C1 segment of cervical spinal cord (tissue), 14 donors: ENCODE data around the gene CEACAM1.
A peak's percentile ranks its signal among the peaks of the same experiment; 100 is the strongest.
"Not testable (repeated sequence)": the region's sequence is repeated elsewhere in the genome, so short reads cannot be mapped to it uniquely, and the experiment has no call there.

ENCODE experiments used
- DNase-seq, 14 donors: peaks; one replicate each; lab custom pipeline; 2025; lab: John Stamatoyannopoulos, UW

The CEACAM1 gene

GRCh38 chr19:42549067-42549466 is 20.8 kb upstream of the CEACAM1 start:
- not testable (repeated sequence) for DNase-seq

GRCh38 chr19:42548552-42548951 is 20.3 kb upstream of the CEACAM1 start:
- no peak for DNase-seq

GRCh38 chr19:42547929-42548328 is 19.6 kb upstream of the CEACAM1 start:
- no peak for DNase-seq

- no peak for DNase-seq
These were observed 18.7 kb upstream of the CEACAM1 start for GRCh38 chr19:42546831-42547500.

GRCh38 chr19:42544146-42544545 is 15.9 kb upstream of the CEACAM1 start:
- no peak for DNase-seq

- no peak for DNase-seq
These were observed 14.5 kb upstream of the CEACAM1 start for GRCh38 chr19:42542791-42543190.

- DNase-seq = peak in 1 of 14 donors; percentile 13
These were observed 11.8 kb upstream of the CEACAM1 start for GRCh38 chr19:42540071-42540553.

GRCh38 chr19:42538841-42539709 is 10.8 kb upstream of the CEACAM1 start:
- DNase-seq = no peak

- DNase-seq = not testable (repeated sequence)
These were observed 7.0 kb upstream of the CEACAM1 start for GRCh38 chr19:42535276-42535675.

GRCh38 chr19:42534391-42534790 is 6.1 kb upstream of the CEACAM1 start:
- no peak for DNase-seq

GRCh38 chr19:42532891-42533290 is 4.6 kb upstream of the CEACAM1 start:
- DNase-seq = peak in 6 of 14 donors; percentile 16 to 58 (median 33)

- DNase-seq = no peak
These were observed 3.0 kb upstream of the CEACAM1 start for GRCh38 chr19:42531313-42531712.

- peak in 10 of 14 donors; percentile 11 to 69 (median 59) for DNase-seq
These were observed 1.0 kb upstream of the CEACAM1 start for GRCh38 chr19:42529248-42529764.

GRCh38 chr19:42524943-42525342 is 3.3 kb downstream of the CEACAM1 start:
- no peak for DNase-seq

- DNase-seq = no peak
These were observed 4.0 kb downstream of the CEACAM1 start for GRCh38 chr19:42524250-42524649.

GRCh38 chr19:42522262-42522661 is 6.0 kb downstream of the CEACAM1 start:
- not testable (repeated sequence) for DNase-seq

GRCh38 chr19:42521346-42522030 is 6.8 kb downstream of the CEACAM1 start:
- DNase-seq = no peak

- no peak for DNase-seq
These were observed 9.2 kb downstream of the CEACAM1 start for GRCh38 chr19:42519108-42519507.

GRCh38 chr19:42516771-42517170 is 11.5 kb downstream of the CEACAM1 start:
- DNase-seq = no peak

GRCh38 chr19:42515241-42515832 is 12.9 kb downstream of the CEACAM1 start:
- no peak for DNase-seq

GRCh38 chr19:42514449-42514848 is 13.8 kb downstream of the CEACAM1 start:
- no peak for DNase-seq
